ENCODE data around the gene DHRS12. TPM values are rescaled to one million over a fixed set of nuclear protein-coding genes. Genes with fewer than 3 reads are reported as not detected.

DHRS12 gene
- total and polyA plus RNA-seq, 12 donors: 4.3 to 33.9 (median 11.6) TPM

GRCh38 chr13:51816604-51817249 is 12.8 kb upstream of the DHRS12 start:
- Histone ChIP-seq H3K27me3 (no peaks in the 10 kb centered on the region), H3K9me3 (replicated peaks in 1 of 3) (no peaks in the 10 kb centered on the region), H3K4me3 (no peak overlapping the region), H3K4me1 (replicated peaks in 1 of 2) (peaks cover 0 to 9% of the 10 kb centered on the region in 2 donors), H3K36me3 (replicated peaks in 1 of 2) (no peaks in the 10 kb centered on the region), H3K27ac (no peak overlapping the region)
- intact Hi-C loops (cut with DNase I): no loop called here
- no peak for DNase-seq
- TF ChIP-seq CTCF (IDR thresholded peaks at IDR 0.05): no peak
- TF ChIP-seq POLR2A (IDR thresholded peaks at IDR 0.05): no peak
- 61 to 69% (median 64%) methylated on average over 19 of the region's 19 CpGs for WGBS, 4 donors

- TF ChIP-seq CTCF (IDR thresholded peaks at IDR 0.05) (peak in 1 of 6 experiments; percentile 3), POLR2A (IDR thresholded peaks at IDR 0.05) (no peak)
- peak in 3 of 7 donors; percentile 50 to 71 (median 52) for DNase-seq
Observed at GRCh38 chr13:51815848-51816247, 11.9 kb upstream of the DHRS12 start.

GRCh38 chr13:51814825-51815650 is 11.1 kb upstream of the DHRS12 start:
- Histone ChIP-seq H3K4me1 (replicated peaks in 1 of 2) (peaks cover 0 to 9% of the 10 kb centered on the region in 2 donors), H3K4me3 (peak overlapping the region in 2 of 4 donors; percentile 12 to 45), H3K27me3 (no peaks in the 10 kb centered on the region), H3K9me3 (replicated peaks in 1 of 3) (no peaks in the 10 kb centered on the region), H3K36me3 (replicated peaks in 1 of 2) (no peaks in the 10 kb centered on the region), H3K27ac (peak overlapping the region in 2 of 5 donors; percentile 23 to 41)
- TF ChIP-seq POLR2A (IDR thresholded peaks at IDR 0.05) (no peak), CTCF (IDR thresholded peaks at IDR 0.05) (peak; percentile 71 to 87 (median 83))
- peak; percentile 63 to 89 (median 72) for DNase-seq
- intact Hi-C loops (cut with DNase I): no loop called here
- 19 to 24% (median 22%) methylated on average over 13 of the region's 13 CpGs for WGBS, 4 donors

More at GRCh38 chr13:51815848-51816247, 11.9 kb upstream of the DHRS12 start:
- Histone ChIP-seq H3K27me3 (no peaks in the 10 kb centered on the region), H3K27ac (peak overlapping the region in 1 of 5 donors; percentile 23), H3K36me3 (replicated peaks in 1 of 2) (no peaks in the 10 kb centered on the region), H3K4me3 (peak overlapping the region in 1 of 4 donors; percentile 45), H3K4me1 (replicated peaks in 1 of 2) (peaks cover 0 to 9% of the 10 kb centered on the region in 2 donors), H3K9me3 (replicated peaks in 1 of 3) (no peaks in the 10 kb centered on the region)
- intact Hi-C loops (cut with DNase I): no loop called here
- WGBS, 4 donors: 39 to 57% (median 46%) methylated on average over 9 to 11 of the region's 11 CpGs

GRCh38 chr13:51814071-51814470 is 10.1 kb upstream of the DHRS12 start:
- 97 to 100% (median 100%) methylated on average over 2 of the region's 2 CpGs for WGBS, 4 donors
- peaks cover 0 to 9% of the 10 kb centered on the region in 2 donors for H3K4me1 ChIP-seq (replicated peaks in 1 of 2)
- no peak overlapping the region for H3K4me3 ChIP-seq
- H3K27me3 ChIP-seq: no peaks in the 10 kb centered on the region
- no peaks in the 10 kb centered on the region for H3K9me3 ChIP-seq (replicated peaks in 1 of 3)
- intact Hi-C loops (cut with DNase I): no loop called here
- H3K27ac ChIP-seq: no peak overlapping the region
- DNase-seq: no peak
- TF ChIP-seq CTCF (IDR thresholded peaks at IDR 0.05): no peak
- no peak for TF ChIP-seq POLR2A (IDR thresholded peaks at IDR 0.05)
- no peaks in the 10 kb centered on the region for H3K36me3 ChIP-seq (replicated peaks in 1 of 2)

All from adrenal gland (tissue), 12 donors.